RCC 7860 (cell line): Measurements from ENCODE around the gene IGSF11.
"Not testable (repeated sequence)": the region's sequence is repeated elsewhere in the genome, so short reads cannot be mapped to it uniquely, and the experiment has no call there.

ENCODE experiments used
- DNase-seq: peaks from one replicate; pipeline ENCODE4 v3.0.0-alpha.2; 2015; ENCODE audit warnings: low spot score
- FAIRE-seq: peaks from 2 replicates; lab custom pipeline; 2012; peaks lifted over from hg19 to GRCh38; lab: Jason Lieb, UNC

IGSF11 gene

GRCh38 chr3:119034256-119035013 lies at the start of gene IGSF11:
IGSF11 (minus strand) TSS chr3:119034846; CDS start chr3:119034582, 264 bp downstream.
- FAIRE-seq: no peak
- no peak for DNase-seq

GRCh38 chr3:119080364-119080763 lies 45.7 kb upstream of the IGSF11 start:
- FAIRE-seq (no peak), DNase-seq (no peak)

GRCh38 chr3:119073258-119074001 lies 38.8 kb upstream of the IGSF11 start:
- FAIRE-seq (no peak), DNase-seq (no peak)

GRCh38 chr3:119072451-119072850 lies 37.8 kb upstream of the IGSF11 start:
- not testable (repeated sequence) for FAIRE-seq, DNase-seq

GRCh38 chr3:119069725-119070124 lies 35.1 kb upstream of the IGSF11 start:
- no peak for FAIRE-seq
- no peak for DNase-seq

- FAIRE-seq (no peak), DNase-seq (no peak)
These were observed 28.8 kb upstream of the IGSF11 start for GRCh38 chr3:119063471-119063870.

- FAIRE-seq: no peak
- no peak for DNase-seq
These were observed 28.2 kb upstream of the IGSF11 start for GRCh38 chr3:119062892-119063291.

GRCh38 chr3:119044593-119044992 lies 9.9 kb upstream of the IGSF11 start:
- no peak for FAIRE-seq
- DNase-seq: no peak

- DNase-seq: no peak
- FAIRE-seq: no peak
These were observed 7.5 kb upstream of the IGSF11 start for GRCh38 chr3:119042162-119042561.

- DNase-seq: no peak
- no peak for FAIRE-seq
These were observed 334 bp upstream of the IGSF11 start for GRCh38 chr3:119035014-119035346.

GRCh38 chr3:119033393-119034255 lies 1.0 kb downstream of the IGSF11 start:
- DNase-seq: no peak
- no peak for FAIRE-seq

- FAIRE-seq: no peak
- DNase-seq: no peak
These were observed 9.4 kb downstream of the IGSF11 start for GRCh38 chr3:119025171-119025795.

GRCh38 chr3:119019767-119020518 lies 14.7 kb downstream of the IGSF11 start:
- FAIRE-seq (no peak), DNase-seq (no peak)

GRCh38 chr3:119018690-119019463 lies 15.8 kb downstream of the IGSF11 start:
- FAIRE-seq (no peak), DNase-seq (no peak)

GRCh38 chr3:119015942-119016341 lies 18.7 kb downstream of the IGSF11 start:
- DNase-seq: no peak
- FAIRE-seq: no peak

- DNase-seq (no peak), FAIRE-seq (no peak)
These were observed 20.7 kb downstream of the IGSF11 start for GRCh38 chr3:119013951-119014350.

GRCh38 chr3:119011528-119011927 lies 23.1 kb downstream of the IGSF11 start:
- FAIRE-seq: no peak
- no peak for DNase-seq

- no peak for DNase-seq
- no peak for FAIRE-seq
These were observed 37.5 kb downstream of the IGSF11 start for GRCh38 chr3:118997190-118997589.

- no peak for DNase-seq
- no peak for FAIRE-seq
These were observed 42.9 kb downstream of the IGSF11 start for GRCh38 chr3:118991775-118992174.
